HepG2 (cell line): ENCODE data around the gene CDYL. TPM values are rescaled to one million over a fixed set of nuclear protein-coding genes. Genes with fewer than 3 reads are reported as not detected.

Source experiments
- ATAC-seq: fragments of 200-7000 bp; cut with Tn5 transposase; 3 replicates; pipeline ENCODE4 v1.9.1; 2020; ENCODE audit warnings: mild to moderate bottlenecking, moderate library complexity
- BruUV-seq: library from RNA; stranded (reverse); fragments of 400-500 nt; replicated peaks from 2 replicates; lab custom pipeline; 2021; lab: Mats Ljungman, UMichigan
- CTCF ChIA-PET: fragments of 300-600 bp; formaldehyde crosslinking; extraction: SDS; loops from one replicate; lab custom pipeline; 2021; ENCODE audit warnings: low total read pairs, inconsistent platforms, low intra/inter-chr PET ratio; lab: Yijun Ruan, JAX
- POLR2A ChIA-PET: fragments of 350-600 bp; sonication (Branson Sonifier 250); formaldehyde crosslinking; loops from one replicate; lab custom pipeline; 2020; ENCODE audit warnings: antibody characterized with exemption, inconsistent platforms; lab: Yijun Ruan, JAX
- DNase-seq: peaks from one replicate; pipeline ENCODE4 v3.0.0-alpha.2; 2015; ENCODE audit warnings: low spot score
- FAIRE-seq: peaks from 3 replicates; lab custom pipeline; 2011; peaks lifted over from hg19 to GRCh38; lab: Jason Lieb, UNC
- H2AFZ ChIP-seq: one replicate; pipeline ENCODE4 v1.6.1; 2011; ENCODE audit warnings: low read length, inconsistent platforms
- H3K27ac ChIP-seq: fragments of 300-600 bp; 3 replicates; pipeline ENCODE4 v1.8.0; 2011; ENCODE audit warnings: mixed run types, mild to moderate bottlenecking, mixed read lengths, low read length, inconsistent platforms; ENCODE audit not compliant: insufficient read depth; ENCODE audit errors: extremely low read length
- H3K27me3 ChIP-seq, 2 experiments: fragments of 200-600 bp in 1 of 2; 2 replicates in 1 of 2; 3 replicates in 1 of 2; pipeline versions ENCODE4 v1.6.0 to v1.8.0; 2011; ENCODE audit warnings: low read length in 2 of 2, mild to moderate bottlenecking in 2 of 2, moderate library complexity in 2 of 2, inconsistent platforms in 1 of 2; ENCODE audit not compliant: insufficient read depth in 2 of 2, control insufficient read depth in 1 of 2
- H3K36me3 ChIP-seq, 2 experiments: fragments of 200-600 bp in 1 of 2; replicated peaks in 1 of 2; 2 replicates in 1 of 2; 3 replicates in 1 of 2; pipeline versions ENCODE4 v1.5.1 to v1.8.0; 2011; ENCODE audit warnings: low read length in 2 of 2, inconsistent platforms in 1 of 2; ENCODE audit not compliant: insufficient read depth in 2 of 2, control insufficient read depth in 1 of 2
- H3K4me1 ChIP-seq: 2 replicates; pipeline ENCODE4 v1.5.1; 2012; ENCODE audit warnings: low read length, inconsistent platforms; ENCODE audit not compliant: insufficient read depth
- H3K4me2 ChIP-seq: 2 replicates; pipeline ENCODE4 v1.6.0; 2011; ENCODE audit warnings: low read depth, low read length, inconsistent platforms
- H3K4me3 ChIP-seq, 3 experiments: fragments of 200-600 bp in 1 of 3; sonication (generic), shearing (Covaris generic) in 1 of 3; replicated peaks in 1 of 3; 2 replicates each; pipeline ENCODE4 v1.5.1; 2011 to 2016; ENCODE audit warnings: low read length in 3 of 3, inconsistent platforms in 2 of 3, low read depth in 2 of 3, mild to moderate bottlenecking in 2 of 3, control low read depth in 1 of 3, mixed read lengths in 1 of 3; ENCODE audit not compliant: insufficient read depth in 1 of 3
- H3K79me2 ChIP-seq: one replicate; pipeline ENCODE4 v1.6.1; 2011; ENCODE audit warnings: low read length, inconsistent platforms; ENCODE audit not compliant: insufficient read depth
- H3K9ac ChIP-seq: 2 replicates; pipeline ENCODE4 v1.6.0; 2011; ENCODE audit warnings: mild to moderate bottlenecking, low read depth, low read length, inconsistent platforms; ENCODE audit not compliant: insufficient read depth
- H3K9me3 ChIP-seq: 2 replicates; pipeline ENCODE4 v1.5.1; 2012; ENCODE audit warnings: mild to moderate bottlenecking, low read length
- H4K20me1 ChIP-seq: 2 replicates; pipeline ENCODE4 v1.6.0; 2011; ENCODE audit warnings: inconsistent platforms, mild to moderate bottlenecking, low read length, moderate library complexity; ENCODE audit not compliant: insufficient read depth
- CREBL2 ChIP-seq: sonication (generic); formaldehyde crosslinking; IDR thresholded peaks from 2 replicates; pipeline ENCODE4 v1.8.1; 2023; ENCODE audit warnings: missing genetic modification reagents, mild to moderate bottlenecking, borderline replicate concordance
- DNMT1 ChIP-seq: sonication (generic); formaldehyde crosslinking; IDR thresholded peaks from 2 replicates; pipeline ENCODE4 v1.5.1; 2020; ENCODE audit warnings: mild to moderate bottlenecking, missing genetic modification reagents
- HOXA3 ChIP-seq: sonication (generic); formaldehyde crosslinking; IDR thresholded peaks from 2 replicates; pipeline ENCODE4 v1.5.0; 2020; ENCODE audit warnings: missing genetic modification reagents
- SETDB1 ChIP-seq: sonication (generic); formaldehyde crosslinking; IDR thresholded peaks from 2 replicates; pipeline ENCODE4 v1.5.1; 2020; ENCODE audit warnings: missing genetic modification reagents, mild to moderate bottlenecking, borderline replicate concordance
- SIN3B ChIP-seq: fragments of 150-350 bp; IDR thresholded peaks from 2 replicates; pipeline ENCODE4 v1.6.1; 2014; ENCODE audit warnings: low read length
- SNAI1 ChIP-seq: sonication (generic); formaldehyde crosslinking; IDR thresholded peaks from 2 replicates; pipeline ENCODE4 v1.5.0; 2020; ENCODE audit warnings: mild to moderate bottlenecking, missing genetic modification reagents, borderline replicate concordance
- YY1 ChIP-seq: IDR thresholded peaks from 2 replicates; pipeline ENCODE4 v1.6.1; 2011; ENCODE audit warnings: low read length, low read depth, moderate library complexity, mild to moderate bottlenecking; ENCODE audit not compliant: insufficient read depth, insufficient replicate concordance
- ZNF205 ChIP-seq: IDR thresholded peaks from 2 replicates; pipeline ENCODE4 v1.6.1; 2018; ENCODE audit warnings: missing biosample characterization, missing genetic modification reagents
- ZNF496 ChIP-seq: sonication (generic); formaldehyde crosslinking; IDR thresholded peaks from 2 replicates; pipeline ENCODE4 v1.8.1; 2023; ENCODE audit warnings: mild to moderate bottlenecking, moderate library complexity, missing genetic modification reagents; ENCODE audit not compliant: insufficient replicate concordance
- ZNF720 ChIP-seq: sonication (generic); formaldehyde crosslinking; IDR thresholded peaks from 2 replicates; pipeline ENCODE4 v1.4.0; 2020; ENCODE audit warnings: missing genetic modification reagents
- ZNF75D ChIP-seq: sonication (generic); formaldehyde crosslinking; IDR thresholded peaks from 2 replicates; pipeline ENCODE4 v1.8.1; 2023; ENCODE audit warnings: missing genetic modification reagents, mild to moderate bottlenecking, borderline replicate concordance
- WGBS: methylation state at CpG from one replicate; pipeline ENCODE4 v1.1.6; 2017; ENCODE audit warnings: low lambda C conversion rate; 5-methylcytosine and 5-hydroxymethylcytosine counted together
- in situ Hi-C: cut with HindIII; loops from 2 replicates; pipeline ENCODE4 v1.10.0; 2017; ENCODE audit warnings: low pct_unique_long_range_greater_than_20kb; ENCODE audit not compliant: extremely low pct_ligation_motif_present
- intact Hi-C: fragments of 100-400 bp; cut with micrococcal nuclease; formaldehyde crosslinking; loops from one replicate; pipeline ENCODE4 v1.10.0; 2022; ENCODE audit not compliant: unreplicated experiment
- polyA plus RNA-seq, 8 experiments: library from polyadenylated mRNA; depleted of rRNA in 3 of 8; stranded (reverse) in 7 of 8; unstranded in 1 of 8; fragments of >200 nt; fragmentation: Illumina TruSeq in 4 of 8; extraction: Trizol in 4 of 8; gene quantifications; 2 replicates each; pipeline versions ENCODE4 v1.2.1 to v1.2.3, GENCODE V29; 2011 to 2016; ENCODE audit warnings: low read depth in 4 of 8, missing spikeins in 1 of 8, mixed read lengths in 1 of 8; ENCODE audit not compliant: insufficient read depth in 1 of 8
- total RNA-seq, 5 experiments: library from RNA; depleted of rRNA; stranded (reverse); fragments of >200 nt; fragmentation: Illumina TruSeq; extraction: Trizol; gene quantifications; 2 replicates each; pipeline ENCODE4 v1.2.3, GENCODE V29; 2016; ENCODE audit warnings: low read depth in 1 of 5

CDYL gene
- total and polyA plus RNA-seq, 2 of the 13 experiments (the other 11 are each of a cell fraction or from before 2014, with no cell fraction given): 22.8 to 105 TPM

GRCh38 chr6:4972438-4972837 is 196.2 kb downstream of the CDYL start:
- in situ Hi-C loops: no loop called here
- Histone ChIP-seq H3K4me1 (peaks cover 5% of the 10 kb centered on the region; the same call in 1 of the 2 replicates), H3K9me3 (no peaks in the 10 kb centered on the region), H2AFZ (no peak overlapping the region), H3K79me2 (no peaks in the 10 kb centered on the region), H3K27me3 (peaks cover 8 to 52% of the 10 kb centered on the region in 2 experiments; a peak in 4 of 5 replicates), H3K9ac (no peak overlapping the region), H4K20me1 (no peaks in the 10 kb centered on the region), H3K4me2 (no peak overlapping the region), H3K36me3 (no peaks in the 10 kb centered on the region), H3K4me3 (no peak overlapping the region), H3K27ac (no peak overlapping the region)
- ChIA-PET CTCF (no interaction called here), POLR2A (no interaction called here)
- no peak for DNase-seq
- TF ChIP-seq DNMT1 (CRISPR knock-in tag) (no peak), SIN3B (no peak), ZNF720 (CRISPR knock-in tag) (no peak), HOXA3 (CRISPR knock-in tag) (no peak), ZNF75D (CRISPR knock-in tag) (no peak), ZNF205 (CRISPR knock-in tag) (no peak), ZNF496 (CRISPR knock-in tag) (no peak), YY1 (no peak), CREBL2 (no peak), SNAI1 (CRISPR knock-in tag) (no peak), SETDB1 (no peak)
- no peak for ATAC-seq
- intact Hi-C loops: no loop called here
- WGBS: 47% methylated on average over 10 of the region's 10 CpGs
- no TSS peak for BruUV-seq
- FAIRE-seq: no peak
